Neutrophil (primary cell): ENCODE results near the gene FAM120AOS.

Experiments used
- H3K27ac ChIP-seq: fragments of 200-600 bp; sonication (generic); 2 replicates; pipeline ENCODE4 v1.5.1; 2016; ENCODE audit warnings: mild to moderate bottlenecking, moderate library complexity
- H3K27me3 ChIP-seq: fragments of 200-600 bp; sonication (generic); 2 replicates; pipeline ENCODE4 v1.6.0; 2016; ENCODE audit warnings: mild to moderate bottlenecking
- H3K36me3 ChIP-seq: fragments of 200-600 bp; sonication (generic); 2 replicates; pipeline ENCODE4 v1.5.1; 2017
- H3K4me1 ChIP-seq, 2 experiments: fragments of 200-600 bp in 1 of 2; sonication (generic) in 1 of 2; 1 replicate in 1 of 2; 2 replicates in 1 of 2; pipeline versions ENCODE4 v1.5.1 to v1.6.1; 2013 to 2016; ENCODE audit warnings: low read depth in 1 of 2, low read length in 1 of 2, mild to moderate bottlenecking in 1 of 2, moderate library complexity in 1 of 2; ENCODE audit not compliant: control insufficient read depth in 1 of 2, insufficient read depth in 1 of 2
- H3K4me3 ChIP-seq, 2 experiments: fragments of 200-600 bp in 1 of 2; sonication (generic) in 1 of 2; 1 replicate in 1 of 2; 2 replicates in 1 of 2; pipeline ENCODE4 v1.5.1; 2013 to 2016; ENCODE audit warnings: low read depth in 1 of 2, low read length in 1 of 2, mild to moderate bottlenecking in 1 of 2, moderate library complexity in 1 of 2
- H3K9me3 ChIP-seq: fragments of 200-600 bp; sonication (generic); 2 replicates; pipeline ENCODE4 v1.5.1; 2016
- CTCF ChIP-seq: fragments of 200-600 bp; sonication (generic); IDR thresholded peaks from 2 replicates; pipeline ENCODE4 v1.5.1; 2016; ENCODE audit warnings: antibody characterized with exemption

Gene FAM120AOS

GRCh38 chr9:93456022-93456421 lies 2.6 kb upstream of the FAM120AOS start:
- no peak for TF ChIP-seq CTCF
- Histone ChIP-seq H3K4me1 (peaks cover 65 to 72% of the 10 kb centered on the region in 2 experiments), H3K27me3 (no peaks in the 10 kb centered on the region), H3K36me3 (no peaks in the 10 kb centered on the region), H3K27ac (peak overlapping the region; percentile 70), H3K9me3 (no peaks in the 10 kb centered on the region), H3K4me3 (no peak overlapping the region)

- Histone ChIP-seq H3K36me3 (peaks cover 26% of the 10 kb centered on the region), H3K27me3 (no peaks in the 10 kb centered on the region), H3K4me1 (peaks cover 53 to 55% of the 10 kb centered on the region in 2 experiments), H3K9me3 (no peaks in the 10 kb centered on the region), H3K27ac (peak overlapping the region; percentile 97), H3K4me3 (peak overlapping the region; percentile 94 to 96)
- TF ChIP-seq CTCF, result no peak
These were observed 703 bp downstream of the FAM120AOS start for GRCh38 chr9:93452710-93453046.

DNA sequence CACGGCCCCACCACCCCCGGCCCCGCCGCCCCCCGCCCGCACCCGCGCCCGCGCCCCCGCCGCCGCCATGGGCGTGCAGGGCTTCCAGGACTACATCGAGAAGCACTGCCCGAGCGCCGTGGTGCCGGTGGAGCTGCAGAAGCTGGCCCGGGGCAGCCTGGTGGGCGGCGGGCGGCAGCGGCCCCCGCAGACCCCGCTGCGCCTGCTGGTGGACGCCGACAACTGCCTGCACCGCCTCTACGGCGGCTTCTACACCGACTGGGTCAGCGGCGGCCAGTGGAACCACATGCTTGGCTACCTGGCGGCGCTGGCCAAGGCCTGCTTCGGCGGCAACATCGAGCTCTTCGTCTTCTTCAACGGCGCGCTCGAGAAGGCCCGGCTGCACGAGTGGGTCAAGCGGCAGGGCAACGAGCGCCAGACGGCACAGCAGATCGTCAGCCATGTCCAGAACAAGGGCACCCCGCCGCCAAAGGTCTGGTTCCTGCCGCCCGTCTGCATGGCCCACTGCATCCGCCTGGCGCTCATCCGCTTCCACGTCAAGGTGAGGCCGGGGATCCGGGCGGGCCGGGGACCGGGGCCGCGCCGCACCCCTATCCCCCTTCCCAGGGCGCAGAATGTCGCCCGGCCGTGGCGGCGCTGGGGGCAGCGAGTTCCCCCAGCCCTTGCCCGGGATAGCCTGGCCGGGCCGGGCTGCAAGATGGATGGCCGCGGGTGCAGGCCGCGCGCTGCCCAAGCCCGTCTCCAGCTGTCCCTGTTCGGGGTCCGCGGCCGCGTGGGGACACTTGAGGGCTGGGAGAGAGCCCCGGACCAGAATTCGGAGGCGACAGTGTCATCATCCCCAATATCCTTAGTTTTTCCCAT lies 1.3 kb downstream of the FAM120AOS start:
- peak; percentile 20 for TF ChIP-seq CTCF
- Histone ChIP-seq H3K27me3 (no peaks in the 10 kb centered on the region), H3K36me3 (peaks cover 32% of the 10 kb centered on the region), H3K27ac (peak overlapping the region; percentile 97), H3K4me1 (peaks cover 53 to 55% of the 10 kb centered on the region in 2 experiments), H3K4me3 (peak overlapping the region; percentile 94 to 96), H3K9me3 (no peaks in the 10 kb centered on the region)

DNA sequence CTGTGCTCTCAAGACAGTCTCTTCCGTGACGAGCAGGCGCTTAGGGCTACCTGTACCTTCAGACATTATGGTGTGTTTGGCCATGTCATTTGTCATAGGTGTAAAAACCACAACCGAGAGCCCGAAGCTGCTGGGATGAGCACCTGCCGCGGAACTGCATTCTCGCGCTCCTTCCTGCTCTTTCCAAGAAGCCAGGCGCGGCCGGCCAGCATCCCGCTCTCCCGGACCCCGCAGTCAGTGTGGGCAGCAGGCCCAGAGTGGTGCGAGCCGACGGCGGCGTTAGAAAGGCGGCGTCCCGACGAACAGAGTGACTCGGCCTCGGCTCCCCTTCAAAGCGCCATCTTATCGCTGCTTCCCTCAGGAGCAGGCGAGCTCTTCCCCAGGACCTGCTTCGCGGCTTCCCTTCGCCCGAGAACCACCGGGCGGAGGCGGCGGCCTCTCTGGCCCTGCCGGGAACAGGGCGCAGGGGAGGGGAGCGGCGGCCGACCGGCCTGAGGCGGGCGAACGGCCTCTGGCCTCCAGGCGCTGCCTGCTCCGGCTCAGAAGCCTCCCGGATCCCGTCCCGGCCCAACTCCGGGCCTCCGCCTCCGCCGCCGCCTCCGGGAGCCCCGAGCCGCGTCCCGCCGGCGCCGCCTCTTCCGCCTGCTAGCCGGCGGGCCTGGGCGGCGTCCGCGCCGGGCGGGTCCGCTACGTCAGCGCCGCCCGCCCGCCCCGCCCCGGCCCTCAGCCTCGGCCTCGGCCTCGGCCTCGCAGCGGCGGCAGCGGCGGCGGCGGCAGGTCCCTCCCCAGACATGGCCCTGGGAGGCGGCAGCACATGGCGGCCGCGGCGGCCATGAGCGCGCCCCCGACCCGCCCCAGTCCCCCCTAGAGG lies 2.2 kb downstream of the FAM120AOS start, which contains the start of gene FAM120A:
Gene FAM120A, plus strand, starts transcription at position 741 of the 871 bp plus-strand sequence. CDS start 231 bp downstream, outside the sequence.
- H3K36me3 ChIP-seq, result peaks cover 41% of the 10 kb centered on the region
- TF ChIP-seq CTCF, result no peak
- no peaks in the 10 kb centered on the region for H3K27me3 ChIP-seq
- peak within 1 kb of the TSS; percentile 94 to 96 for H3K4me3 ChIP-seq
- peak within 1 kb of the TSS; percentile 97 for H3K27ac ChIP-seq
- H3K4me1 ChIP-seq, result peaks cover 44 to 46% of the 10 kb centered on the region in 2 experiments
- no peaks in the 10 kb centered on the region for H3K9me3 ChIP-seq

DNA sequence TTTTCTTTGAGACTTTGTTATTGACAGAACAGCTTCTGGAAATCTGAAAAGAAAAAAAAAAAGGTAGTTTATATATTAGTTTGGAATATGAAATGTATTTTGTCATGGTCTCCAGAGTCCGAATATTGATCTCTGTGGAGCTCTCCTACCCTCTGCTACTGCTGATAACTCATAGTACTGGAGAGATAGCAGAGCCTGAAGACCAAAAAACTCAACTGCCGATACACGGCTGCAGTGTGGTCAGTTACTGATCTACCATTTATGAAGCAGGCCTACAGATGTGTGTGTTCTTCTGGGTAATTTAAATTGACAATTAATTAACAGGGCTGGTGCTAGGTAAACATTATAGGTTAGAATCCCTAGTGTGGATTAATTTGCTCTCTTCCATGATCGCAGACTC lies 5.7 kb downstream of the FAM120AOS start:
- no peaks in the 10 kb centered on the region for H3K9me3 ChIP-seq
- TF ChIP-seq CTCF, result no peak

More for the DNA sequence above, 5.7 kb downstream of the FAM120AOS start:
- H3K4me3 ChIP-seq, result no peak overlapping the region
- no peak overlapping the region for H3K27ac ChIP-seq
- H3K27me3 ChIP-seq, result no peaks in the 10 kb centered on the region
- H3K36me3 ChIP-seq, result peaks cover 51% of the 10 kb centered on the region
- peaks cover 14 to 18% of the 10 kb centered on the region in 2 experiments for H3K4me1 ChIP-seq
